Measurements from ENCODE around the gene SCYGR3.
"Not testable (repeated sequence)": the region's sequence is repeated elsewhere in the genome, so short reads cannot be mapped to it uniquely, and the experiment has no call there.

Gene SCYGR3

DNA sequence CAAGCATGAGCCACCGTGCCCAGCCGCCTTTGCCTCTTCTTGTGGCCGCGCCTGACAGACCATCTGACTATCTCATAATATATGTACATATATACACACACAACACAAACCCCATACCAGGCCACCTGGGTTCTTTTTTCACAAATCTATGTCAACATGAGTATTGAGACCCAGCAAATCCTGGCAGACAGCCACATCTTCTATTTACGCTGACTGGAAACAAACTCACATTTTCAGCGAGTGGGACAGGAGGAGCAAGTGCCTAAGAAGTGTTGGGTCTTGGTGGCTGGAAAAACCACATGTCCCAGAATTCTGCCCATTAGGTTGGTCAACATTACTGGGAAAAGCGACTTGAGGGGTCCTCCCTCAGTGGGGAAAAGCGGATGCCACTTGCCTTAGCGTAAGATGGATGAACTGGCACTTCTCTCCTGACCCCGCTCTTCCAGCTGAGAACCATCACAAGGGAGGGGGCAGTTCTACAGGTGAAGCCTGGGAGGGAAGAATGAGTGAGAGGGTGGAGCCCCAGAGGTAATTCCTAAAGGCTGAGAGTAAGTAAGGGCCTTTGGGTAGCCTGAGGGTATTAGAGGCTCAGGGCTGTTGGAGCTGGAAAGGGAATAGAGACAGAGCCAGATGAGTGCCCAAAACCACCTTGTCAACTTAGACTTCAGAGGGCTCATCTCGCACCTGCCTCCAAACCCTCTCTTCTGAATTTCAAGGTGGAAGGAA lies 1.9 kb downstream of the SCYGR3 start:
- no peak for DNase-seq

DNA sequence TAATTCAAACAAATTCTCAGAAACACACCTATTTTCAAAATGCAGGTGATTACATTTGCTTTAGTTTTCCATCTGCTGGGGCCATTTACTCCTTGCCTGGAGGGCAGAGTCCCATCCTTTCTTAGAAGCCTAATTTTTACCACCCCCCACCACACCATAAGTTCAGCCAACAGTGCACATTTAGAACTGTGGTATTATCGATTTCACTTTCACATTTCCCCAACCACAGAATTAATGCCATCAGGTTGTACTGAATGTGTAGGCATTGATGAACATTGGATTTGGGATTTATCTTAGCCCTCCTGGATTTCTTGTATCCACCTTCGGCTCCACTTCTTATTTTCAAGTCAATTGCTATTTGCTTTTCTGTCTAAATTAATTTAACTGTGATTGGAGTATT lies 4.5 kb downstream of the SCYGR3 start:
- no peak for DNase-seq

GRCh38 chr2:227608561-227609338 lies 5.9 kb downstream of the SCYGR3 start:
- no peak for DNase-seq

DNA sequence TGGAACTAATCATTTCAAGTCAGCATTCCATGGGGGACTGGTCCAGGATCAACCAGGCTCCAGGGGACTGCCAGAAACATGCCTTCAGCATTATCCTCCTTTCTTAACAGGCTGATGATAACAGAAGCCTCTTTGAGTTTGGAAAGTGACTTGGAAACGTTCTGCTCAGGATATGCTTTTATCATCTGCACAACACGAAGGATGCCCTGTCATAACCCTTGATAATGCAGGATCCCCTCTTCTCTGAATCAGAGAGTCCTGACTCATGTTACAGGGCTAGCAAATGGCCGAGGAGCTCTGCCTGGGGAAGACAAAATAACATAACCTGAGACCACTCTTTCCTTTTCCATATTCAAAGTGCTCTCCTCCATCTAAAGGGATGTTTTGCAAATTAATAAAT lies 6.7 kb downstream of the SCYGR3 start:
- DNase-seq: no peak

- DNase-seq: no peak
These were observed 8.2 kb downstream of the SCYGR3 start for GRCh38 chr2:227606476-227606875.

DNA sequence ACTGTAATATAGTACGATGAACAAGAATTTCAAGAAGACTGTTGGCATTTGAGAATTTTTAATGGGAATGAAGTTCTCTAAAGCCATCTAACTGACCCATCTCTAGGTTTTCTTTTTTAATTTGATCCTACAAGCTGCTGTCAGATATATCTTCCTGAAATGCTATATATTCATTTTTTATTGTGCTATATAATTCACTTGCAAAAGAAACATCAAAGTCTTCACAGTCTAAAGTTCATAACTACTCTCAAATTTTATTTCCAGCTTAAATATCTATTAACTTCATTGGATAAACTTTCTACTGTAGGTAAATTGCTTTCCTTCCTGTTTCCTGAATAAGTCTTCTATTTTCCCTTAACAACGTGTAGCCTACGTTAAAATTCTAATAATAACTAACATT lies 12.3 kb downstream of the SCYGR3 start:
- DNase-seq: no peak

GRCh38 chr2:227598835-227599503 lies 15.7 kb downstream of the SCYGR3 start, which contains the start of gene SCYGR2:
TSS of gene SCYGR2 (plus strand) at chr2:227598893. CDS start at chr2:227598893, 0 bp downstream.
- DNase-seq: not testable (repeated sequence)

GRCh38 chr2:227597998-227598397 lies 16.6 kb downstream of the SCYGR3 start:
- no peak for DNase-seq

DNA sequence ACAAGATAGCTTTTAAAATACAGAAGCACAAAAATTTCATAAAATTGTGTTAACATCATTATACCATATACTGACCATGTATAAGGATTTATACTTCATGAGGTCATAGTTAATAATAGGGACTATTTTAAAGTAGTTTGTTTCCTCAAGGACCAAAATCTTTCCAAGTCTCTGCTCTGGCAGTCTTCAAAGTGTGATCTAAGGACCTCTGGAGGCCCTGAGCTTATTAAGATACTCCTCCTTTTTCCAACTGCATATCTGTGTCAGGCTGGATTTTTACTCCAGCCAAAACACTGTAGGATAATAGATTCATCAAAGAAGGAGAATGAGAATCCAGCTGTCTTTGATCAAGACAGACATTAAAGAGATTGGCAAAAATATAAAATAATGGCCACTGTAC lies 17.6 kb downstream of the SCYGR3 start:
- DNase-seq: no peak

DNA sequence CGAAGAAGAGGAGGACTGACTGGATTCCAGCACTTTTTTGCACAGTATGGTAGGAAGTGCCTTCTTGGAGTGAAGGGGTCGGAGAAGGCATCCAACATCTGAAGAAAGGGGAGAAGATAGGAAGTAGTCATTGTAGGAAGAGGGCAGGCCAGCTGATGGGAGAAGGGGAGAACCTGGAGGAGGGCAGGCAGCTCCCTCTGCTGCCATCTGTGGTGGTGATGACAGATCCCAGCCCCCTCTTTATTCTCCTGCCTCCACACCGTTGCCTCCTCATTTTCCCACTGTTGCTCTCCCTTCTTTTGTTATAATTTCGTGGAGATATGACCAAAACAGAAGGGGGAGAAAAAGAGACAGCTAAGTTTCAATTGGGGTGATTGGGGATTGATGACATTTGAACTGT lies 18.8 kb downstream of the SCYGR3 start:
- no peak for DNase-seq

GRCh38 chr2:227592694-227593387 lies 21.8 kb downstream of the SCYGR3 start:
- DNase-seq: no peak

- no peak for DNase-seq
These were observed 32.3 kb downstream of the SCYGR3 start for GRCh38 chr2:227582369-227582768.

DNA sequence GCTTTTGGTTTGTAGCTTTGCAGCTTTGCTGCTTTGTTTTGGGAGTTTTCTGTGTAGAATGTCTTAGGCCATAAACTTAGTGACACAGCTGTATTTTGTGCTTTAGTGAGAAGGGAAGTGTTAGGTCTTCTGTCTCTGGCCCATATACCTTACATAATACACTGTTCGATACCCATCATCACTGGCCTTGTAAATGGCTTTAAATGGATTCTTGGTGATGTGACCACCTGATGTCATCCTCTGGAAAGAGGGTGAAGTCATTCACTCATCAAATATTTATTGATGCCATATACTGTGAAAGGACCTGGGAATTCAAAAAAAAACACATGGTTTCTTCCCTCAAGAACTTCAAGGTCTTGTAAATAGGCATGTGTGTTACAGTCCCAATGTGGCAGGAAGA lies 34.8 kb downstream of the SCYGR3 start:
- DNase-seq: no peak

- no peak for DNase-seq
These were observed 36.0 kb downstream of the SCYGR3 start for GRCh38 chr2:227578642-227579041.

DNA sequence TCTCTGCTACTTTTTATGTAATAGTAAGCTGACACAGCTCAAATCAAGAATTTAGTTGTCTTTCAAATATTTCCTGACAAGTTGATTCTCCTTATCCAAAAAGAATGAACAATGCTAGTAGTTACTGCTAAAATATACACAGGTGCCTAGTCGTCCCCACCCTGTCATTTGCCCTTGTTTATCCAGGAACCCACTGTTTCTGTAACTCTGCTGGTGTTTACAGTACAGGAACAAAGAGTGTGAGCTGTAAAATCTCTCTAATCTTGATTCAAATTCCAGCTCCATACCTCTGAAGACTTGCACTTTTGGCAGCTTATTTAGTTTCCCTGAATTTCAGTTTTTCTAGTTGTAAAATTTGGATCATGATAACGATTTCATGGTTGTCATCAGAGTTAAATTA lies 37.1 kb downstream of the SCYGR3 start:
- no peak for DNase-seq

- DNase-seq: no peak
These were observed 37.8 kb downstream of the SCYGR3 start for GRCh38 chr2:227576812-227577211.

DNA sequence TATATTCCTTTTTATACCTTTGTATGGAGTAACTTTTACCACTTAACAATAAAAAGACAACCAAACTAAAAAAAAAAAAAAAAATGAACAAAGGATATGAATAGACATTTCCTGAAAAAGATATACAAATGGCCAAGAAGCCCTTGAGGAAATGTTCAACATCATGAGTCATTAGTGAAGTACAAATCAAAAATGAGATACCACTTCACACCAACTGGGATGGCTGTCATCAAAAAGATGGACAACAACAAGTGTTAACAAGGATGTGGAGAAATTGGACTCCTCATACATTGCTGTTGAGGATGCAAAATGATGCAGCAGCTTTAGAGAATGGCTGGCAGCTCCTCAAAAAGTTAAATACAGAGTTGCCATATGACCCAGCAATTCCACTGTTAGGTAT lies 38.5 kb downstream of the SCYGR3 start:
- DNase-seq: no peak

GRCh38 chr2:227570615-227571014 lies 44.0 kb downstream of the SCYGR3 start:
- no peak for DNase-seq

DNA sequence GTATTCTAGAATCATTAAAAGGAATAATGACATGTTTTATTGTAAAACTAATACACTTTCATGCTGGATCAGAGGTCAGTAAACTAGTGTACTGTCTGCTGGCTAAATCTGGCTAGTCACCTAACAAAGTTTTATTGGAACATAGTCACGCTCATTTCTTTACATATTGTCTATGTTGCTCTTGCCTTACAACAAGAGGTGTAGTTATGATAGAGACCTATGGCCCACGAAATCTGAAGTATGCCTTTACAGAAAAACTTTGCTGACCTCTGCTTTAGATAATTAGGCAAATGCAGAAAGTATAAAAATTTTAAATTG lies 45.8 kb downstream of the SCYGR3 start:
- DNase-seq: no peak

- DNase-seq: no peak
These were observed 48.6 kb downstream of the SCYGR3 start for GRCh38 chr2:227566012-227566411.

- no peak for DNase-seq
These were observed 49.6 kb downstream of the SCYGR3 start for GRCh38 chr2:227565080-227565479.

Data from left hindlimb (tissue), 1 donor.